CD4-positive, alpha-beta T cell (primary cell): Measurements from ENCODE around the gene SMC5. TPM values are rescaled to one million over a fixed set of nuclear protein-coding genes. Genes with fewer than 3 reads are reported as not detected.

Source experiments
- ATAC-seq: fragments of 200-7000 bp; cut with Tn5 transposase; one replicate; pipeline ENCODE4 v1.10.0; 2022; ENCODE audit warnings: mild to moderate bottlenecking; ENCODE audit not compliant: poor library complexity
- CTCF ChIA-PET: fragments of 350-600 bp; sonication (Branson Sonifier 250); formaldehyde crosslinking; loops from one replicate; lab custom pipeline; 2021; ENCODE audit warnings: antibody characterized with exemption, inconsistent platforms; lab: Charles Lee
- POLR2A ChIA-PET: fragments of 350-600 bp; sonication (Branson Sonifier 250); formaldehyde crosslinking; loops from one replicate; lab custom pipeline; 2021; ENCODE audit warnings: antibody characterized with exemption, inconsistent platforms; lab: Charles Lee
- DNase-seq, 14 experiments: peaks; one replicate each; pipeline ENCODE4 v3.0.0-alpha.2; 2013 to 2020; ENCODE audit warnings: mixed read lengths in 2 of 14
- H3K27ac ChIP-seq, 2 donors: one replicate each; pipeline versions ENCODE4 v1.5.1 to v1.7.0; 2013; ENCODE audit warnings: low read length in 2 of 2, low read depth in 1 of 2, mild to moderate bottlenecking in 1 of 2
- H3K27me3 ChIP-seq, 2 experiments: 1 replicate in 1 of 2; 2 replicates in 1 of 2; pipeline versions ENCODE4 v1.6.1 to v1.7.0; 2013; ENCODE audit warnings: low read length in 2 of 2, control low read depth in 1 of 2, mild to moderate bottlenecking in 1 of 2, moderate library complexity in 1 of 2; ENCODE audit not compliant: insufficient read depth in 2 of 2, control insufficient read depth in 1 of 2
- H3K36me3 ChIP-seq: one replicate; pipeline ENCODE4 v1.6.1; 2013; ENCODE audit warnings: low read length, control low read depth; ENCODE audit not compliant: insufficient read depth
- H3K4me1 ChIP-seq: one replicate; pipeline ENCODE4 v1.6.1; 2013; ENCODE audit warnings: low read length, control low read depth; ENCODE audit not compliant: insufficient read depth
- H3K4me3 ChIP-seq: one replicate; pipeline ENCODE4 v1.5.1; 2013; ENCODE audit warnings: mild to moderate bottlenecking, low read length, moderate library complexity
- H3K9me3 ChIP-seq, 2 experiments: 1 replicate in 1 of 2; 2 replicates in 1 of 2; pipeline versions ENCODE4 v1.6.1 to v1.7.0; 2013; ENCODE audit warnings: low read length in 2 of 2, mild to moderate bottlenecking in 2 of 2, control low read depth in 1 of 2, moderate library complexity in 1 of 2; ENCODE audit not compliant: control insufficient read depth in 1 of 2, insufficient read depth in 1 of 2
- H3K27ac Mint-ChIP-seq: one replicate; pipeline ENCODE4 v1.8.0; 2020; ENCODE audit warnings: mixed read lengths
- H3K27me3 Mint-ChIP-seq: one replicate; pipeline ENCODE4 v1.8.0; 2021; ENCODE audit warnings: mixed read lengths
- H3K36me3 Mint-ChIP-seq: one replicate; pipeline ENCODE4 v1.8.0; 2021; ENCODE audit warnings: low read depth, mixed read lengths
- H3K4me1 Mint-ChIP-seq: one replicate; pipeline ENCODE4 v1.8.0; 2021; ENCODE audit warnings: low read depth, mixed read lengths
- H3K4me3 Mint-ChIP-seq: one replicate; pipeline ENCODE4 v1.8.0; 2020; ENCODE audit warnings: mild to moderate bottlenecking, mixed read lengths
- H3K9me3 Mint-ChIP-seq: one replicate; pipeline ENCODE4 v1.8.0; 2020; ENCODE audit warnings: mixed read lengths
- intact Hi-C, 2 experiments: fragments of 100-400 bp; cut with DNase I in 1 of 2; cut with micrococcal nuclease in 1 of 2; formaldehyde crosslinking; loops; one replicate each; pipeline versions ENCODE4 v1.15.1 to v1.9.0; 2023 to 2025; cut with DNase I, micrococcal nuclease
- total RNA-seq, 174 experiments: library from RNA in 2 of 174; stranded (reverse) in 2 of 174; gene quantifications; one replicate each; pipeline ENCODE4 v1.2.3 and lab custom pipeline; 2021 to 2026
- TF ChIP-seq, protein P1 (sequence below): fragments of 200-600 bp; IDR thresholded peaks from one replicate; pipeline ENCODE4 v1.8.0; 2022; ENCODE audit warnings: antibody characterized with exemption, mild to moderate bottlenecking

Gene SMC5
- total RNA-seq, 2 experiments from 2014 or later, result 37.7 to 38.1 TPM

DNA sequence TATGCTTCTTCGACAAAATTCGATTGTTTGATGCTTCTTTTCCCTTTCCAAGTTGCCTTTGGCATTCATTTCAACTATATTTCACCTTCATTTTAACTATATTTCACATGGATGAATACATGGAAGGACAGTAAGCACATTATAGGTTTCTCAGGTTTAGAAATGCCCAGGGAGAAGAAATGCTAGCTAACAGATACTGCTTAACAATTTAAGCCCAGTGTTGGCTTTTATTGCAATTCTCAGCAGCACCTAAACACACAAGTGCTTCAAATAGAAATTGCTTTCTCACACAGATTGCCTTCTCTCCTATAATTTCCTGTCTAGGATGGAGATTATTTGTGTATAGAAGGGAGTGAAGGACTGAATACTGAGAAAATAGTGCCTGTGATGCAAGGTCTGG lies 30.2 kb upstream of the SMC5 start:
- no peaks in the 10 kb centered on the region for H3K27me3 Mint-ChIP-seq
- H3K36me3 ChIP-seq, result no peaks in the 10 kb centered on the region
- no peak for ATAC-seq
- CTCF ChIA-PET, result no interaction called here
- no peaks in the 10 kb centered on the region for H3K9me3 ChIP-seq
- H3K4me3 ChIP-seq, result no peak overlapping the region
- H3K27ac ChIP-seq, result no peak overlapping the region
- H3K36me3 Mint-ChIP-seq, result no peaks in the 10 kb centered on the region
- intact Hi-C loops, result no loop called here
- H3K27me3 ChIP-seq, result no peaks in the 10 kb centered on the region
- peaks cover under 1% of the 10 kb centered on the region for H3K4me1 Mint-ChIP-seq
- no peak overlapping the region for H3K27ac Mint-ChIP-seq
- H3K9me3 Mint-ChIP-seq, result no peaks in the 10 kb centered on the region
- TF ChIP-seq, protein P1, sequence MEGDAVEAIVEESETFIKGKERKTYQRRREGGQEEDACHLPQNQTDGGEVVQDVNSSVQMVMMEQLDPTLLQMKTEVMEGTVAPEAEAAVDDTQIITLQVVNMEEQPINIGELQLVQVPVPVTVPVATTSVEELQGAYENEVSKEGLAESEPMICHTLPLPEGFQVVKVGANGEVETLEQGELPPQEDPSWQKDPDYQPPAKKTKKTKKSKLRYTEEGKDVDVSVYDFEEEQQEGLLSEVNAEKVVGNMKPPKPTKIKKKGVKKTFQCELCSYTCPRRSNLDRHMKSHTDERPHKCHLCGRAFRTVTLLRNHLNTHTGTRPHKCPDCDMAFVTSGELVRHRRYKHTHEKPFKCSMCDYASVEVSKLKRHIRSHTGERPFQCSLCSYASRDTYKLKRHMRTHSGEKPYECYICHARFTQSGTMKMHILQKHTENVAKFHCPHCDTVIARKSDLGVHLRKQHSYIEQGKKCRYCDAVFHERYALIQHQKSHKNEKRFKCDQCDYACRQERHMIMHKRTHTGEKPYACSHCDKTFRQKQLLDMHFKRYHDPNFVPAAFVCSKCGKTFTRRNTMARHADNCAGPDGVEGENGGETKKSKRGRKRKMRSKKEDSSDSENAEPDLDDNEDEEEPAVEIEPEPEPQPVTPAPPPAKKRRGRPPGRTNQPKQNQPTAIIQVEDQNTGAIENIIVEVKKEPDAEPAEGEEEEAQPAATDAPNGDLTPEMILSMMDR, result no peak
- H3K4me3 Mint-ChIP-seq, result no peak overlapping the region
- DNase-seq, result no peak
- H3K4me1 ChIP-seq, result no peaks in the 10 kb centered on the region
- POLR2A ChIA-PET, result no interaction called here

DNA sequence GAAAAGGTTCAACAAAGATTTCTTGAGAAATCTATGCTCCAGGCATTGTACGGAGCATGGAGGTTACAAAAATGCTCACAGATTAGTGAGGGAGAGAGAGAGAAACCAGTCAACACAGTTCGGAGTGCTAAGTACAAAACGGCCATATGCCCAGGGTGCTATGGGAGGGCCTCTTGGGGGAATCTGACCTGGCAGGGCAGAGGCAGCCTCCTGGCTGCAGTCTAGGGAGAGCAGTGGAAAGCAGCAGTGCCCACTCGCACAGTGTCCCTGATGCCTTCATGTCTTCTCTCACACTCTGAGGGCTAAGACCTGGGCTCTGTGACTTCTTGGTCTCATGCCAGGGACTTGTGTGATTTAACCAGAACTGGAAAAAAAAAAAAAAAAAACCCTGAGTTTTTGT lies 29.8 kb upstream of the SMC5 start:
- TF ChIP-seq, protein P1, result no peak

DNA sequence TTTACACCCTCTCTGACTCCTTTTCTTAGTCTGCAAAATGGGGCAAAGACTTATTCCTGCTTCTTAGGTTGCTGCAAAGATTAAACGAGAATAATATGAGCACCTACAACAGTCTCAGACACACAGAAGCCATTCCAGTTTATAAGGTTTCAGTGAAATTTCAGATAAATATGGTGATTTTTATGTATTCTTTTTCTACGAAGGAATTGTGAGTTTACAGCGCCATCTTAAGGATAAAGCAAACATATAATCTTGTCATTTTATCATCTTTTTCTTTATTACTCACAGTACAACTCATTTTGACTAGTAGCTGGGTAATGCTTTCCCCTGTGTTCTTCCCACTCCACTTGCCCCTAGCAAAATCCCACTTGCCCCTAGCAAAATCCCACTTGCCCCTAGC lies 29.2 kb upstream of the SMC5 start:
- H3K27ac Mint-ChIP-seq, result no peak overlapping the region
- ATAC-seq, result no peak
- Histone ChIP-seq H3K27ac (no peak overlapping the region), H3K36me3 (no peaks in the 10 kb centered on the region), H3K4me3 (no peak overlapping the region), H3K4me1 (no peaks in the 10 kb centered on the region), H3K27me3 (no peaks in the 10 kb centered on the region), H3K9me3 (no peaks in the 10 kb centered on the region)
- DNase-seq, result no peak
- ChIA-PET POLR2A (no interaction called here), CTCF (no interaction called here)
- TF ChIP-seq, protein P1, result no peak
- no peak overlapping the region for H3K4me3 Mint-ChIP-seq
- no peaks in the 10 kb centered on the region for H3K36me3 Mint-ChIP-seq
- H3K4me1 Mint-ChIP-seq, result peaks cover 4% of the 10 kb centered on the region
- no peaks in the 10 kb centered on the region for H3K27me3 Mint-ChIP-seq
- intact Hi-C loops, result no loop called here
- no peaks in the 10 kb centered on the region for H3K9me3 Mint-ChIP-seq

More for the DNA sequence above, 29.8 kb upstream of the SMC5 start:
- intact Hi-C loops, result no loop called here
- Histone ChIP-seq H3K27ac (no peak overlapping the region), H3K27me3 (no peaks in the 10 kb centered on the region), H3K4me1 (no peaks in the 10 kb centered on the region), H3K4me3 (no peak overlapping the region), H3K9me3 (no peaks in the 10 kb centered on the region), H3K36me3 (no peaks in the 10 kb centered on the region)
- Mint-ChIP-seq H3K36me3 (no peaks in the 10 kb centered on the region), H3K27me3 (no peaks in the 10 kb centered on the region), H3K9me3 (no peaks in the 10 kb centered on the region), H3K4me1 (peaks cover 4% of the 10 kb centered on the region), H3K27ac (no peak overlapping the region), H3K4me3 (no peak overlapping the region)
- no peak for DNase-seq
- CTCF ChIA-PET, result no interaction called here
- POLR2A ChIA-PET, result no interaction called here
- no peak for ATAC-seq
